Renal cortex interstitium (tissue), 15 donors: ENCODE measurements around the gene ZNF784. TPM values are rescaled to one million over a fixed set of nuclear protein-coding genes. Genes with fewer than 3 reads are reported as not detected.

ENCODE experiments used
- DNase-seq, 11 donors: peaks; one replicate each; pipeline ENCODE4 v3.0.0-alpha.2; 2013; ENCODE audit warnings: low read depth in 9 of 11, low spot score in 4 of 11; ENCODE audit errors: extremely low read depth in 1 of 11
- long read RNA-seq, 16 experiments: transcript quantifications; one replicate each; lab custom pipeline, GENCODE V29; 2026
- polyA plus RNA-seq, 3 donors: library from polyadenylated mRNA; unstranded; fragments of 120-200 nt; gene quantifications; one replicate each; pipeline ENCODE4 v1.2.1, GENCODE V29; 2013; ENCODE audit not compliant: insufficient read length in 3 of 3

Gene ZNF784, protein sequence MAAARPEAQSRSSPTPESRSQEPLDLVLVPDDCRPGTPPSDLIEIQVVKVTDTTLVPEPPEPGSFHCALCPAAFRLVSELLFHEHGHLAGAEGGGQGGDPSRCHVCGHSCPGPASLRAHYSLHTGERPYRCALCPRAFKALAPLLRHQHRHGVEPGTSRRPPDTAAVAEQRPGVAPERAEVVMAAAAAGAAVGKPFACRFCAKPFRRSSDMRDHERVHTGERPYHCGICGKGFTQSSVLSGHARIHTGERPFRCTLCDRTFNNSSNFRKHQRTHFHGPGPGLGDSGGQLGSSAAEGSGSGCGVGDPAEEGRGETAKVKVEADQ
- polyA plus RNA-seq = 10 to 100 TPM in 2 of 3 donors, 1 to 10 TPM in 1; 8.7 to 13.6 (median 12.7) TPM
- long read RNA-seq, donor 1, partial matches to known transcripts = 0 of 2 reads
- long read RNA-seq, donor 1, other reads (novel, unspliced or antisense) = 0 of 2 reads
- long read RNA-seq, donor 2, partial matches to known transcripts = 0 of 3 reads
- long read RNA-seq, donor 2, other reads (novel, unspliced or antisense) = 0 of 3 reads
- long read RNA-seq, donor 3, transcript ZNF784-201 (2 exons, 2,021 nt) = major isoform, 8 of 8 reads
- long read RNA-seq, donor 3, partial matches to known transcripts = 0 of 8 reads
- long read RNA-seq, donor 3, other reads (novel, unspliced or antisense) = 0 of 8 reads
- long read RNA-seq, donor 4, partial matches to known transcripts = 52 of 55 reads
- long read RNA-seq, donor 4, other reads (novel, unspliced or antisense) = 0 of 55 reads
- long read RNA-seq, donor 5, partial matches to known transcripts = 201 of 205 reads
- long read RNA-seq, donor 5, other reads (novel, unspliced or antisense) = 0 of 205 reads
- long read RNA-seq, donor 6, partial matches to known transcripts = 0 of 3 reads
- long read RNA-seq, donor 6, other reads (novel, unspliced or antisense) = 0 of 3 reads
- long read RNA-seq, donor 7, transcript ZNF784-201 (2 exons, 2,021 nt) = major isoform, 5 of 5 reads
- long read RNA-seq, donor 7, partial matches to known transcripts = 0 of 5 reads
- long read RNA-seq, donor 7, other reads (novel, unspliced or antisense) = 0 of 5 reads
- long read RNA-seq, donor 8, transcript ZNF784-201 (2 exons, 2,021 nt) = major isoform, 5 of 114 reads
- long read RNA-seq, donor 8, partial matches to known transcripts = 109 of 114 reads
- long read RNA-seq, donor 8, other reads (novel, unspliced or antisense) = 0 of 114 reads
- long read RNA-seq, donor 9, partial matches to known transcripts = 86 of 87 reads
- long read RNA-seq, donor 9, other reads (novel, unspliced or antisense) = 0 of 87 reads
- long read RNA-seq, donor 10, partial matches to known transcripts = 0 of 1 reads
- long read RNA-seq, donor 10, other reads (novel, unspliced or antisense) = 0 of 1 reads
- long read RNA-seq, donor 11, partial matches to known transcripts = 0 of 4 reads
- long read RNA-seq, donor 11, other reads (novel, unspliced or antisense) = 0 of 4 reads
- long read RNA-seq, donor 12, partial matches to known transcripts = 0 of 3 reads
- long read RNA-seq, donor 12, other reads (novel, unspliced or antisense) = 0 of 3 reads
- long read RNA-seq, donor 13, transcript ZNF784-201 (2 exons, 2,021 nt) = major isoform, 6 of 148 reads
- long read RNA-seq, donor 13, partial matches to known transcripts = 142 of 148 reads
- long read RNA-seq, donor 13, other reads (novel, unspliced or antisense) = 0 of 148 reads
- long read RNA-seq, donor 14, partial matches to known transcripts = 5 of 5 reads
- long read RNA-seq, donor 14, other reads (novel, unspliced or antisense) = 0 of 5 reads
- long read RNA-seq, donor 15, partial matches to known transcripts = 0 of 3 reads
- long read RNA-seq, donor 15, other reads (novel, unspliced or antisense) = 0 of 3 reads
- long read RNA-seq, donor 16, transcript ZNF784-201 (2 exons, 2,021 nt) = major isoform, 8 of 9 reads
- long read RNA-seq, donor 16, partial matches to known transcripts = 0 of 9 reads
- long read RNA-seq, donor 16, other reads (novel, unspliced or antisense) = 0 of 9 reads

- peak in 8 of 11 donors; percentile 86 to 94 (median 92) for DNase-seq
These were observed at the start of gene ZNF784 for GRCh38 chr19:55624109-55625003. TSS of gene ZNF784 (minus strand) at chr19:55624566. CDS start at chr19:55624561, 5 bp downstream.

- DNase-seq = no peak
These were observed 49.5 kb upstream of the ZNF784 start for GRCh38 chr19:55673889-55674288.

- no peak for DNase-seq
These were observed 49.1 kb upstream of the ZNF784 start for GRCh38 chr19:55673465-55673864.

GRCh38 chr19:55672418-55672817, 48.1 kb upstream of the ZNF784 start:
- no peak for DNase-seq

GRCh38 chr19:55671054-55671378, 46.6 kb upstream of the ZNF784 start:
- no peak for DNase-seq

DNA sequence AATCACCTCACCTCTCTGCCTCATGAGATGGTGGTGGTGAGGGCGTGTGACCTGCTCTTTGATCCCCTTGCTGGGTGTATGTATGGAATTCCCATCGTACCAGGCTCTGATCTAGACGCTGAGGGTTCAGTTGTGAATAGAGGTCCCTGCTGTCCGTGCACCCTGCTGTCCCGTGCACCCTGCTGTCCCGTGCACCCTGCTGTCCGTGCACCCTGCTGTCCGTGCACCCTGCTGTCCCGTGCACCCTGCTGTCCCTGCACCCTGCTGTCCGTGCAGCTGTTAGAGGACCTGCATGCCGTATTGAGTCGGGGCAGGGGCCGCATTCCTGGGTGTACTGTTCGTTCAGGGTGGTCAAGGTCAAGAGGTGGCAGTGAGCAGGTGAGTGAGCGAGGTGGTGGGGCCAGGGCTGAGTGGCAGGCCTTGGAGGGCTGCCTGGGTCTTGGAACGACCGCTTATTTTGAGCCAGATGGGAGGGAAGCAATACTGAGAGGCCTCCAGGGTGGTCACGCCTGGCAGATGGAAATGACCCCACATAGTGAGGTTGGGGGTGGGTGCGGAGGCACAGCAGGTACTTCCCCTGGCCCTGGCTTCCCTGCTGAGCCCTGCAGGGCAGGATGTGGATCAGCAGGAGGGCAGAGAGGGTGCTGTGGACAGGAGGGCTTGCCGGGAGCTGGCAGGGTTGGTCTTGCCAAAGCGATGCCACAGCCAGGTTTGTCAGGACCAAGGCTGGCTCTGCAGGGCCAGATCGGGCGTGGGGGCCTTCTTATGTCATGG, 46.1 kb upstream of the ZNF784 start:
- no peak for DNase-seq

DNA sequence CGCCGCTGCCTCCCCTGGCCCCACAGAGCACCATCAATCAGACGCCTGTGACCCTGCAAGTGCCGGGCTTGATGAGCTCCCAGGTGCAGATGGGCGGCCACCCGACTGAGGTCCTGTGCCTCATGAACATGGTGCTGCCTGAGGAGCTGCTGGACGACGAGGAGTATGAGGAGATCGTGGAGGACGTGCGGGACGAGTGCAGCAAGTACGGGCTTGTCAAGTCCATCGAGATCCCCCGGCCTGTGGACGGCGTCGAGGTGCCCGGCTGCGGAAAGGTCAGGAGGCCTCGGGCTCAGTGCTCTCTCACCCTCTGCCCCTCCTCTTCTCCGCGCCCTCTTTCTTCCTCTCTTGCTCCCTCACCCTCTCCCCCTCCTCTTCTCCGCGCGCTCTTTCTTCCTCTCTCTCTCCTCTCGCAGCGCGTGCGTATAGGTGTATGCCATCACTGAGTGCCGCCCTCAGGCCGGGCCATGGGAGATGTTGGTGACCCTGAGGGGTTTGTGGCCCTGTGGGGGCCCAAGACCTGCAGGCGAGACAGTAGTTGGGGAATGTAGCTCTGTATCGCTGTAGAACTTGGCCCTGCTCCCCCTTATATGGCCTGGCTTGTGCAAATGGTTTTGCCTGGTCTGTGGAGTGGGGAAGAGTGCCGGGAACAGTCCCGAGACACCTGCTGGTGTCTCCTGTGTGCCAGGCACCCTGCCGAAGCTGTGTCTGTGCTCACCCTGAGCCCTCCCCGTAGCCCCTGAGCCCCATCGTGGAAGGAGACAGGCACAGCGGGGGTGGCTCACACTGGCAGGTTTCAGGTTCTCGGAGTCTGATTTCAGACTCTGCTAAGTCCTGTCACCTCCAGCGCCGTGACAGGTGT, 45.3 kb upstream of the ZNF784 start:
- DNase-seq = no peak

- no peak for DNase-seq
These were observed 44.4 kb upstream of the ZNF784 start for GRCh38 chr19:55668603-55669348.

- no peak for DNase-seq
These were observed 43.6 kb upstream of the ZNF784 start for GRCh38 chr19:55667958-55668357.

DNA sequence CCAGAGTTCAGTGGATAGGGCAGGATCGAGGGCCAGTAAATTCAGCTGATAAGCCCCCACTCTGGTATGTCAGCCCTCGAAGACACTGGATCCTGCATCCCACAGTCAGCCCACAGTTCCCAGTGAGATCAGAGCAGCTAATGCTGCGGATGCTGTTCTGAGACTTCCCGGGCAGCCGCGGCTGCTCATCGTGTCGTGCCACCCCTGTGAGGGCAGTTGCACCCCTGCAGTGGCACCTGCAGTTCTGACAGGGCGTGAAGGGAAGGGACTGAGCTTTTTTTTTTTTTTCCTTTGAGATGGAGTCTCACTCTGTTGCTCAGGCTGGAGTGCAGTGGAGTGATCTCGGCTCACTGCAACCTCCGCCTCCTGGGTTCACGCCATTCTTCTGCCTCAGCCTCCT, 43.1 kb upstream of the ZNF784 start:
- no peak for DNase-seq

DNA sequence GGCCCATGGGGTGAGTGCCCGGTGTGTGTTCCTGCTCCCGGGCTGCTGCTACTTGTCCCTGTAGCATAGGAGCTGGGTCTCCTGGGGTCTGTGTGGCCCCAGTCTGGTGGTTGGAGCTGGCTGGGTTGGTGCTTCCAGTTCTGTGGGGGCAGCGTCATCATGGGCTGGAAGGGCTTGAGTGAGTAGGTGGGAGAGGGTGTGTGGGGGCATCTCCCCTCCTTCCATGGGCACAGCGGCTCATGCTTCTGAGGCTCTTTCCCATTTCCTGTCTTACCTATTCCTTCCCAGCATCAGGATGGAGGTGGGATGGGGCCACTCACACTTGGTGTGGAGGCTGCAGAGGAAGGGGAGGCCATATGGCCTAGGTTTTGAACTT, 42.6 kb upstream of the ZNF784 start:
- DNase-seq = no peak

DNA sequence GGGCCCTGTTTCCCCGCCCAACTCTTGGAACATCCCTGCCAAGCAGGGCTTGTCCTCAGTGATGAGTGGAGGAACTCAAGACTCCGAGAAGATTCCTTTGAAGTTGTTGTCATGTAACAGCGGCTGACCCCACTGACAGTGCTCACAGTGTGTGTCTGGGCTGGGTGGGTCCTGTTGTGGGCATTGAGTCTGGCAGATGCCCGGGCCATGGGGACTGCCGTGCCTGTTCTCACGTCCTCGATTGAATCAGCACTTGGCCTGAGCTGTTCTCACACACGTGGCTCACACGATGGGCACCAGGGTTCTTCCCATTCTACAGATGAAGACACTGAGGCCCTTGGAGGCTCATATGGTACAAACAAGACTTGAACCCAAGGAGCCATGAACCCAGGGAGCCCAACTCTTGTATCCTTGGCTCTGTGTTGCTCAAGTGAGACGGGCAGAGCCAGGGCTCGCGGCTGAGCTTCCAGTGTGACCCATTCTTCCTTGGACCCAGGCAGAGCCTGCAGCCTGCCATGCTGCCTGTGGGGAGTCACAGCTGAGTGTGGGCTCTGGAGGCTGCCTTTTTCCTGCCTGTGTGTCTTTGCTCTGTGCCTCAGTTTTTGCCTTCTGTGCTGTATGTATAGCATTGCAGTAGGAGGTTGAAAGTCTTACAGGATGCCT, 42.1 kb upstream of the ZNF784 start:
- no peak for DNase-seq

- no peak for DNase-seq
These were observed 39.6 kb upstream of the ZNF784 start for GRCh38 chr19:55663846-55664536.

DNA sequence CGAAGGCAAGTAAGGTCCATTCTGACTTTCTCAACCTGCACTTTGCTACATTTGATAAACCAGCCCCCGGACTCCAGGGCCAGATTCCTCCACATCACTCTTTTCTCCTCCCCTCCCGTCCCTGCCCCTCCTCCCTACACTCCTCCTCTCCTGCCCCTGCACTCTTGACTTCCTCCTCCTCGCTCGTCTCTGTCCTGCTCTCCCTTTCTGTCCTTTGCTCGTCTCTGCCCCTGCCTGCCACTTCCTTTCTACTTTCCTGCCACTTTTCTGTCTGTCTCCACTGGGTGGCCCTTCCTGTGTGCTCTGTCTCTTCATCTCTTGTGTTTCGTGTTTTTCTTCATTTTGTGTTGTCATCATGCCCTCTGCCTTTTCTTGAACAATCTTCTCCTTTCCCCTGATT, 37.5 kb upstream of the ZNF784 start:
- no peak for DNase-seq
